ENCODE measurements around the gene DNAJC4. TPM values are rescaled to one million over a fixed set of nuclear protein-coding genes. Genes with fewer than 3 reads are reported as not detected.

DNAJC4 gene
- total and polyA plus RNA-seq, 9 of the 15 experiments (the other 6 are each of a cell fraction or from before 2014, with no cell fraction given): 4.0 to 32.6 (median 19.9) TPM

- peak; percentile 21 to 43; a peak in 1 of 4 replicates for TF ChIP-seq RCOR1 (IDR thresholded peaks at IDR 0.05; ENCODE audit: borderline replicate concordance in 1 of 2, low read depth in 2 of 2, low read length in 2 of 2)
- no peak for TF ChIP-seq NCOA4 (IDR thresholded peaks at IDR 0.05; ENCODE audit: partially characterized antibody)
- TF ChIP-seq GTF2A2 (tag; IDR thresholded peaks at IDR 0.05): no peak
- no peak for TF ChIP-seq CHCHD3 (CRISPR knock-in tag; IDR thresholded peaks at IDR 0.05)
- TF ChIP-seq U2AF2 (optimal IDR thresholded peaks at IDR 0.05; ENCODE audit: low read depth, low read length): no peak
- TF ChIP-seq CBX8 (IDR thresholded peaks at IDR 0.05; ENCODE audit: borderline replicate concordance, extremely low read depth, low read depth, low read length, poor library complexity, severe bottlenecking): no peak
- TF ChIP-seq CHD4 (IDR thresholded peaks at IDR 0.05; ENCODE audit: insufficient read depth, insufficient replicate concordance, low read depth, low read length, poor library complexity, severe bottlenecking): peak; percentile 67
- TF ChIP-seq, protein P1, sequence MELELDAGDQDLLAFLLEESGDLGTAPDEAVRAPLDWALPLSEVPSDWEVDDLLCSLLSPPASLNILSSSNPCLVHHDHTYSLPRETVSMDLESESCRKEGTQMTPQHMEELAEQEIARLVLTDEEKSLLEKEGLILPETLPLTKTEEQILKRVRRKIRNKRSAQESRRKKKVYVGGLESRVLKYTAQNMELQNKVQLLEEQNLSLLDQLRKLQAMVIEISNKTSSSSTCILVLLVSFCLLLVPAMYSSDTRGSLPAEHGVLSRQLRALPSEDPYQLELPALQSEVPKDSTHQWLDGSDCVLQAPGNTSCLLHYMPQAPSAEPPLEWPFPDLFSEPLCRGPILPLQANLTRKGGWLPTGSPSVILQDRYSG (tag; conservative IDR thresholded peaks at IDR 0.05; ENCODE audit: low read depth): 0 out of 2 replicates have a peak, but pooled peaks have one; percentile 32
- no peak for TF ChIP-seq POLR3A (IDR thresholded peaks at IDR 0.05; ENCODE audit: borderline replicate concordance, extremely low read depth, insufficient read depth, insufficient read length)
- TF ChIP-seq ZNF431 (CRISPR knock-in tag; IDR thresholded peaks at IDR 0.05): no peak
- TF ChIP-seq JUND (IDR thresholded peaks at IDR 0.05; ENCODE audit: borderline replicate concordance, low read depth, low read length): 0 out of 2 replicates have a peak, but pooled peaks have one; percentile 2
- no peak; the same call in 2 of the 3 replicates for TF ChIP-seq JUND (tag; IDR thresholded peaks at IDR 0.05; ENCODE audit: borderline replicate concordance, low read depth, low read length)
- no peak for TF ChIP-seq NFIX (CRISPR knock-in tag; IDR thresholded peaks at IDR 0.05; ENCODE audit: low read depth)
- no peak for TF ChIP-seq SIN3B (IDR thresholded peaks at IDR 0.05; ENCODE audit: low read depth)
- TF ChIP-seq SAP30 (IDR thresholded peaks at IDR 0.05; ENCODE audit: borderline replicate concordance, insufficient read depth, low read depth, low read length, poor library complexity, severe bottlenecking): no peak
- no peak for TF ChIP-seq RERE (CRISPR knock-in tag; IDR thresholded peaks at IDR 0.05; ENCODE audit: borderline replicate concordance)
- TF ChIP-seq KDM1A (IDR thresholded peaks at IDR 0.05): peak; percentile 71 to 74
- TF ChIP-seq POLR2H (tag; IDR thresholded peaks at IDR 0.05; ENCODE audit: low read depth): peak; percentile 8; the same call in 1 of the 2 replicates
- TF ChIP-seq ZNF134 (CRISPR knock-in tag; conservative IDR thresholded peaks at IDR 0.05): no peak; the same call in 1 of the 2 replicates
- no peak for TF ChIP-seq TRIM24 (IDR thresholded peaks at IDR 0.05)
These were observed 37.9 kb downstream of the DNAJC4 start (continued) for GRCh38 chr11:64268025-64268892.
